Right atrium auricular region (tissue), 2 donors: ENCODE results near the gene MFSD6. TPM values are rescaled to one million over a fixed set of nuclear protein-coding genes. Genes with fewer than 3 reads are reported as not detected.
"Not testable (repeated sequence)": the region's sequence is repeated elsewhere in the genome, so short reads cannot be mapped to it uniquely, and the experiment has no call there.

Experiments
- DNase-seq: peaks from one replicate; pipeline ENCODE4 v3.0.0-alpha.2; 2019; ENCODE audit warnings: low spot score
- H3K27ac ChIP-seq, 2 donors: fragments of 200-600 bp; sonication (generic); 1 replicate in 1 of 2; 2 replicates in 1 of 2; pipeline ENCODE4 v1.5.1; 2016 to 2019
- H3K27me3 ChIP-seq, 2 donors: fragments of 200-600 bp; sonication (generic); one replicate each; pipeline versions ENCODE4 v1.5.1 to v1.6.0; 2017 to 2019
- H3K36me3 ChIP-seq: fragments of 200-600 bp; sonication (generic); one replicate; pipeline ENCODE4 v1.5.1; 2016
- H3K4me1 ChIP-seq, 2 donors: fragments of 200-600 bp; sonication (generic); one replicate each; pipeline versions ENCODE4 v1.5.1 to v1.6.0; 2017 to 2019
- H3K4me3 ChIP-seq, 2 donors: fragments of 200-600 bp; sonication (generic); 1 replicate in 1 of 2; 2 replicates in 1 of 2; pipeline ENCODE4 v1.5.1; 2017 to 2019; ENCODE audit warnings: mild to moderate bottlenecking in 1 of 2, moderate library complexity in 1 of 2
- H3K9me3 ChIP-seq, 2 donors: fragments of 200-600 bp; sonication (generic); one replicate each; pipeline ENCODE4 v1.5.1; 2019
- total RNA-seq, 2 donors: library from RNA; depleted of rRNA; stranded (reverse); fragments of >200 nt; gene quantifications; one replicate each; pipeline ENCODE4 v1.1.0, GENCODE V29; 2016
- TF ChIP-seq, protein P1 (sequence below), 2 donors: fragments of 200-600 bp; sonication (generic); IDR thresholded peaks; one replicate each; pipeline ENCODE4 v1.5.1; 2019; ENCODE audit warnings: antibody characterized with exemption in 2 of 2

MFSD6 gene
- 10 to 100 TPM; 57.2 to 72.7 TPM for total RNA-seq

DNA sequence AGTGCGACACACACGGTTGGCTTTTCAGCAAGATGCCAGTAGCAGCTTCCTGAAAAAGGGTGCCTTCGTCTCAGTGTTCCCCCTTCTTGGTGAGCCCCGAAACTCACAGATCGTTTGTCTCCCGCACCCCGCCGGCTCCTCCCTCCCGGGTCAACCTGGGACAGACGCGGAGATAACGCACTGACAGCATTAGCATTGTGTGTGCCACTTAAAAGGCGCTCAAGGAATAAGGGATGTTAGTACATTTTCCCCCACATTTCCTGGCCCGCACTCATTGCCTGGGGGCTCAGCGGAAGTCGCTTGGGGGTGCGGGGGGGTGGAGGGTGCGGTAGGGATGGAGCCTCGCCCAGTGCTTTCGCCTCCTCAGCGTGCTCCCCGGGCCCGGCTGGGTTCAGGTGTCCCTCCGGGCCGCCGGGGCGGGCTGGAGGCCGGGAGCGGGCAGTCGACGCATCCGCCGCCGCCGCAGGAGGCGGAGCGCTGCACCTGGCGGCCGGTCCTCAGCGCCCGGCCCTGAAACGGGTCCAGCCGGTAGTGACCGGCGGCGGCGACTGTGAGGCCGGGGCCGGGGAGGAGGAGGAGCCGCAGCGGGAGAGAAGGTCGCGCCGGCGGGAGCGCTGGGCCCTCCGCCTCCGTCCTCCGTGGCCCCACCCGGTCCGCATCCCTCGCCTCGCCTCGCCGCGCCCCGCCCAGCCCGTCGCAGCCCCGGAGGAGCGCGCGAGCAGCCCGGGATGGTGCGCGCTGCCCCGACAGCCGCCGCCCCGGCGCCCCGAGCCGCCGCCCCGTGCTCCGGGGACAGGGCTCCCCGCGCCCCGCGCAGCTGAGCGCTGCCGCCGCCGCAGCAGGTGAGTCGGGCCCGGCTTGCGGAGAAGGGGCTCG lies at the start of gene MFSD6:
Gene MFSD6 (plus strand): TSS at position 694 of the 876 bp plus-strand sequence. CDS start 27,675 bp downstream, outside the sequence.
- peak within 1 kb of the TSS; percentile 83 to 90 for H3K4me3 ChIP-seq
- peaks cover 0 to 23% of the 10 kb centered on the region in 2 donors for H3K4me1 ChIP-seq
- no peaks in the 10 kb centered on the region for H3K9me3 ChIP-seq
- H3K36me3 ChIP-seq = no peaks in the 10 kb centered on the region
- TF ChIP-seq, protein P1, sequence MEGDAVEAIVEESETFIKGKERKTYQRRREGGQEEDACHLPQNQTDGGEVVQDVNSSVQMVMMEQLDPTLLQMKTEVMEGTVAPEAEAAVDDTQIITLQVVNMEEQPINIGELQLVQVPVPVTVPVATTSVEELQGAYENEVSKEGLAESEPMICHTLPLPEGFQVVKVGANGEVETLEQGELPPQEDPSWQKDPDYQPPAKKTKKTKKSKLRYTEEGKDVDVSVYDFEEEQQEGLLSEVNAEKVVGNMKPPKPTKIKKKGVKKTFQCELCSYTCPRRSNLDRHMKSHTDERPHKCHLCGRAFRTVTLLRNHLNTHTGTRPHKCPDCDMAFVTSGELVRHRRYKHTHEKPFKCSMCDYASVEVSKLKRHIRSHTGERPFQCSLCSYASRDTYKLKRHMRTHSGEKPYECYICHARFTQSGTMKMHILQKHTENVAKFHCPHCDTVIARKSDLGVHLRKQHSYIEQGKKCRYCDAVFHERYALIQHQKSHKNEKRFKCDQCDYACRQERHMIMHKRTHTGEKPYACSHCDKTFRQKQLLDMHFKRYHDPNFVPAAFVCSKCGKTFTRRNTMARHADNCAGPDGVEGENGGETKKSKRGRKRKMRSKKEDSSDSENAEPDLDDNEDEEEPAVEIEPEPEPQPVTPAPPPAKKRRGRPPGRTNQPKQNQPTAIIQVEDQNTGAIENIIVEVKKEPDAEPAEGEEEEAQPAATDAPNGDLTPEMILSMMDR (IDR thresholded peaks at IDR 0.05) = peak in 1 of 2 donors; percentile 31
- no peak for DNase-seq
- H3K27ac ChIP-seq = peak within 1 kb of the TSS; percentile 76 to 84
- no peaks in the 10 kb centered on the region for H3K27me3 ChIP-seq

DNA sequence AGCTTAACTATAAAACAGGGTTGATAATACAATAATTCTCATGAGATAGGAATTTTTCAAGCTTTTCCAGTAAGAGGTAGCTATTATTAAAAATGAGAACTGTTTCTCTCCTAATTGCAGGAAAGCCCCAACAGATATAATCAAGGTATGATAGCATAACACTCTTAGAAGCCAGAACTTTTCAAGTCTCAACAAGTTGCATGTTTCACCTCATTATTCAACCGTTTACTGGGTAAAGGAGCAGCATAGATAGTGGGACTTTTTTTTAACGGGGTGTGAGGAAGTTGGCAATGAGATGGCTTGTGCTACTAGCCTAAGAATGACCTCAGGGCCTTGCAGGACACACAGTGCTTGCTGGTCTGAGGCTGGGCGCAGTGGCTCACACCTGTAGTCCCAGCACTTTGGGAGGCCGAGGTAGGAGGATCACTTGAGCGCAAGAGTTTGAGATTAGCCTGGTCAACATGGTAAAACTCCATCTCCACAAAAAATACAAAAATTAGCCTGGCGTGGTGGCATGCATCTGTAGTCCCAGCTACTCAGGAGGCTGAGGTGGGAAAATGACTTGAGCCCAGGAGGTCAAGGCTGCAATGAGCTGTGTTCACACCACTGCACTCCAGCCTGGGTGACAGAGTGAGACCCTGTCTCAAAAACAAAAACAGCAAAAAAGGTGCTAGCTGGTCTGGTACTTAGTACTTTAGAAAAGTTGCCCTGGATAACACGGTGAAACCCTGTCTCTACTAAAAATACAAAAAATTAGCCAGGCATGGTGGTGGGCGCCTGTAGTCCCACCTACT lies 49.3 kb upstream of the MFSD6 start:
- peaks cover 0 to 44% of the 10 kb centered on the region in 2 donors for H3K4me1 ChIP-seq
- not testable (repeated sequence) for H3K4me3 ChIP-seq, H3K36me3 ChIP-seq, H3K9me3 ChIP-seq, DNase-seq, H3K27me3 ChIP-seq
- H3K27ac ChIP-seq = peak overlapping the region; percentile 40 to 63

DNA sequence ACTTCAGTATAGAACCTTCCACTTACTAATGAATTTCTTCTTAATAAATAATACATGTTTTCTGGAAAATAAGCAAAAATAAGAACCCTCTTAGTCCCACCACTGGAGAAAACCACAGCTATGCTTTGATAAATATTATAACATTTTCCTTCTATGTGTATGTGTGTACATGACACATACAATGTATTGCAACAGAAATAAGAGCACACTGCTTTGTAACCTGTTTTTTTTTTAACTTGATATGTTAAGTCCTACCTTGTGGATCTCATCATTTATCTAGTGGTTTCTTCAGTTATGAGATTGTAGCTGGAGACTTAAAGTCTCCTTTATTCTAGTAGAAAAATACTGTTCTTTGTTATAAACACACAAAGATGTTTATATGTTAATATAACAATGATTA lies 47.6 kb upstream of the MFSD6 start:
- TF ChIP-seq, protein P1 (IDR thresholded peaks at IDR 0.05) = no peak
- Histone ChIP-seq H3K36me3 (peaks cover 14% of the 10 kb centered on the region), H3K9me3 (no peaks in the 10 kb centered on the region), H3K4me1 (peaks cover 0 to 32% of the 10 kb centered on the region in 2 donors), H3K27ac (no peak overlapping the region), H3K4me3 (no peak overlapping the region), H3K27me3 (no peaks in the 10 kb centered on the region)
- DNase-seq = no peak

DNA sequence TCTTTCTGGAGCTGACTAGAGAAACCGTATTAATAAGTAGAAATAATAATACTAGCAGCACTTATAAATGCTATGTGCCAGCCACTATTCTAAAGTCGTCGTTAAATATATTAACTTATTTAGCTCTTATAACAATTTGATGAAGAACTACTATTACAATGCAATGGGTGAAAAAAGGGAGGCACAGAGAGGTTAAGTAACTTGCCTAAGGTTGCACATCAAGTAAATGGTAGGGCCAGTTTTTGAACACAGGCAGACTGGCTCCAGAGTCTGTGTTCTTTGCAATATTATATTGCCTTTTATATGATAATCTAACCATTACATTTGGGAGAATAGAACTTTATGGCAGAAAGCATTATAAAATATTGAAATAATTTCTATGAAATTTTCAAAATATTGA lies 47.2 kb upstream of the MFSD6 start:
- no peak for DNase-seq
- H3K36me3 ChIP-seq = peaks cover 14% of the 10 kb centered on the region
- H3K27ac ChIP-seq = no peak overlapping the region
- TF ChIP-seq, protein P1 (IDR thresholded peaks at IDR 0.05) = no peak
- H3K9me3 ChIP-seq = no peaks in the 10 kb centered on the region
- H3K27me3 ChIP-seq = no peaks in the 10 kb centered on the region
- peaks cover 0 to 29% of the 10 kb centered on the region in 2 donors for H3K4me1 ChIP-seq
- no peak overlapping the region for H3K4me3 ChIP-seq

DNA sequence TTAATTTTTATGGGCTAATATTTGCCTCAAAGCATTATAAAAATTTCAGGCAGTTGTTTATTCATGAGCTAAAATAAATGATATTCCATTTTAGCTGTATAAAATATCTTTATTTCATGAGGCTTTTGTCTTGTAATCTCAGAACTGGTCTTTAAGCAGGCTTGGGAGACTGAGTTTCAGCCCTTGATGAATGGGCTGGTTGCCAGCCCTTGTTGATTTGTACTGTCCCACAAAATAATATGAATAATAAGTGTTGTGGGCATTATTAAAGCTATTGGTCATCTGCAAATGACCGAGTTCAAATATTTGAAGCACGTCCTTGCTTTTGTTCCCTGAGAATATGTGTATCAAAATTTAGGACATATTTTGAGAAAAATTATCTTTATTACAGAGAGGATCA lies 46.6 kb upstream of the MFSD6 start:
- Histone ChIP-seq H3K27ac (no peak overlapping the region), H3K36me3 (peaks cover 14% of the 10 kb centered on the region), H3K4me1 (peaks cover 0 to 23% of the 10 kb centered on the region in 2 donors), H3K27me3 (no peaks in the 10 kb centered on the region), H3K4me3 (no peak overlapping the region), H3K9me3 (no peaks in the 10 kb centered on the region)
- TF ChIP-seq, protein P1 (IDR thresholded peaks at IDR 0.05) = no peak
- no peak for DNase-seq

DNA sequence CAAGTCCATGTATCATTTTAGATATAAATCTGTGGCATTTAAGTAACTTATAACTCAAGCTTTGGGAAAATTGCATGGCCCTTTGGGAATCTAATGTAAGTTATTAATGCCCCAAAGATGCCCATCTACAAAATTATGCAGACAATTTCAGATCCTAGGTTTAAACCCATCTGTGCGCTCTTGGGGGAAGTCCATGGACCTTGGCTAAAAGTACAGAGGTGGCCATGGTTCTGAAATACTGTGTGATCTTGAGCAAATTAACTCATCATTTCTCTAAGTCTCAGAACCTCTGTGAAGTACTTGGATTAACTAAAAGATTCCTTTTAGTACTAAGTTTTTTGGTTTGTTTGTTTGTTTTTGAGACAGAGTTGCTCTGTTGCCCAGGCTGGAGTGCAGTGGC lies 45.3 kb upstream of the MFSD6 start:
- Histone ChIP-seq H3K4me3 (no peak overlapping the region), H3K9me3 (no peaks in the 10 kb centered on the region), H3K4me1 (peaks cover 0 to 22% of the 10 kb centered on the region in 2 donors), H3K27me3 (no peaks in the 10 kb centered on the region), H3K27ac (no peak overlapping the region), H3K36me3 (peaks cover 24% of the 10 kb centered on the region)
- TF ChIP-seq, protein P1 (IDR thresholded peaks at IDR 0.05) = no peak
- no peak for DNase-seq
